Muscle of leg (tissue), 11 donors: ENCODE results near the gene CEP112. TPM values are rescaled to one million over a fixed set of nuclear protein-coding genes. Genes with fewer than 3 reads are reported as not detected.

Experiments
- DNase-seq: peaks from one replicate; pipeline ENCODE4 v3.0.0; 2013
- H3K27ac ChIP-seq: one replicate; pipeline ENCODE4 v1.5.1; 2013; ENCODE audit warnings: mild to moderate bottlenecking, low read length, control low read depth
- H3K27me3 ChIP-seq: one replicate; pipeline ENCODE4 v1.6.1; 2013; ENCODE audit warnings: low read length; ENCODE audit not compliant: control insufficient read depth, insufficient read depth
- H3K36me3 ChIP-seq: one replicate; pipeline ENCODE4 v1.6.1; 2013; ENCODE audit warnings: low read length; ENCODE audit not compliant: control insufficient read depth, insufficient read depth
- H3K4me1 ChIP-seq: one replicate; pipeline ENCODE4 v1.6.1; 2013; ENCODE audit warnings: low read length; ENCODE audit not compliant: control insufficient read depth, insufficient read depth
- H3K4me3 ChIP-seq: one replicate; pipeline ENCODE4 v1.5.1; 2013; ENCODE audit warnings: low read length, control low read depth
- H3K9me3 ChIP-seq: replicated peaks from 2 replicates; pipeline ENCODE4 v1.6.1; 2013; ENCODE audit warnings: low read depth, low read length; ENCODE audit not compliant: control insufficient read depth
- WGBS: methylation state at CpG from one replicate; pipeline ENCODE4 v1.1.5; 2013; ENCODE audit warnings: missing lambda C conversion rate; ENCODE audit not compliant: insufficient coverage; 5-methylcytosine and 5-hydroxymethylcytosine counted together
- polyA plus RNA-seq, 8 donors: library from polyadenylated mRNA; unstranded; fragments of 120-200 nt; gene quantifications; one replicate each; pipeline versions ENCODE4 v1.2.1 to v1.2.3, GENCODE V29; 2013; ENCODE audit warnings: inconsistent platforms in 1 of 8, low replicate concordance in 1 of 8; ENCODE audit not compliant: insufficient read length in 8 of 8, insufficient read depth in 1 of 8
- total RNA-seq: library from RNA; stranded (reverse); fragments of 120-200 nt; gene quantifications from one replicate; pipeline ENCODE4 v1.2.4, GENCODE V29; 2013

The CEP112 gene
- total and polyA plus RNA-seq, 9 donors, result 11.4 to 19.0 (median 14.8) TPM

- no peaks in the 10 kb centered on the region for H3K4me1 ChIP-seq
- no peak for DNase-seq
- H3K27me3 ChIP-seq, result no peaks in the 10 kb centered on the region
- H3K27ac ChIP-seq, result no peak overlapping the region
- H3K36me3 ChIP-seq, result no peaks in the 10 kb centered on the region
- H3K9me3 ChIP-seq, result no peaks in the 10 kb centered on the region
- no peak overlapping the region for H3K4me3 ChIP-seq
- 95% methylated on average over 3 of the region's 9 CpGs for WGBS
Measured at GRCh38 chr17:66211047-66211810, 19.3 kb upstream of the CEP112 start.

GRCh38 chr17:66210208-66210574 lies 18.3 kb upstream of the CEP112 start:
- DNase-seq, result no peak
- WGBS, result 94% methylated on average over 2 of the region's 2 CpGs
- H3K27me3 ChIP-seq, result no peaks in the 10 kb centered on the region
- no peaks in the 10 kb centered on the region for H3K4me1 ChIP-seq
- H3K36me3 ChIP-seq, result no peaks in the 10 kb centered on the region
- no peaks in the 10 kb centered on the region for H3K9me3 ChIP-seq
- H3K27ac ChIP-seq, result no peak overlapping the region
- no peak overlapping the region for H3K4me3 ChIP-seq

- Histone ChIP-seq H3K4me3 (no peak overlapping the region), H3K4me1 (no peaks in the 10 kb centered on the region), H3K9me3 (no peaks in the 10 kb centered on the region), H3K27me3 (no peaks in the 10 kb centered on the region), H3K27ac (no peak overlapping the region), H3K36me3 (no peaks in the 10 kb centered on the region)
- DNase-seq, result no peak
Measured at GRCh38 chr17:66207936-66208335, 16.0 kb upstream of the CEP112 start.

GRCh38 chr17:66203274-66204015 lies 11.5 kb upstream of the CEP112 start:
- Histone ChIP-seq H3K27ac (no peak overlapping the region), H3K36me3 (no peaks in the 10 kb centered on the region), H3K9me3 (no peaks in the 10 kb centered on the region), H3K4me3 (no peak overlapping the region), H3K4me1 (no peaks in the 10 kb centered on the region), H3K27me3 (no peaks in the 10 kb centered on the region)
- no peak for DNase-seq
- WGBS, result 57% methylated on average over 2 of the region's 8 CpGs

- Histone ChIP-seq H3K4me1 (no peaks in the 10 kb centered on the region), H3K27me3 (no peaks in the 10 kb centered on the region), H3K9me3 (no peaks in the 10 kb centered on the region), H3K36me3 (no peaks in the 10 kb centered on the region), H3K4me3 (no peak overlapping the region), H3K27ac (no peak overlapping the region)
- peak; percentile 73 for DNase-seq
- 3% methylated on average over 3 of the region's 3 CpGs for WGBS
Measured at GRCh38 chr17:66200685-66201092, 8.8 kb upstream of the CEP112 start.

GRCh38 chr17:66198242-66198641 lies 6.3 kb upstream of the CEP112 start:
- no peak overlapping the region for H3K4me3 ChIP-seq
- H3K36me3 ChIP-seq, result no peaks in the 10 kb centered on the region
- no peaks in the 10 kb centered on the region for H3K9me3 ChIP-seq
- no peaks in the 10 kb centered on the region for H3K27me3 ChIP-seq
- no peaks in the 10 kb centered on the region for H3K4me1 ChIP-seq
- no peak overlapping the region for H3K27ac ChIP-seq
- DNase-seq, result no peak
- 95% methylated on average over 7 of the region's 8 CpGs for WGBS

- DNase-seq, result no peak
- H3K36me3 ChIP-seq, result no peaks in the 10 kb centered on the region
- no peaks in the 10 kb centered on the region for H3K27me3 ChIP-seq
- H3K4me1 ChIP-seq, result peaks cover 12% of the 10 kb centered on the region
- no peaks in the 10 kb centered on the region for H3K9me3 ChIP-seq
- WGBS, result 0% methylated on average over 6 of the region's 10 CpGs
- H3K4me3 ChIP-seq, result peak overlapping the region; percentile 82
- peak overlapping the region; percentile 65 for H3K27ac ChIP-seq
Measured at GRCh38 chr17:66192378-66192687, 400 bp upstream of the CEP112 start.

GRCh38 chr17:66190738-66191592 lies 968 bp downstream of the CEP112 start:
- Histone ChIP-seq H3K36me3 (no peaks in the 10 kb centered on the region), H3K27me3 (no peaks in the 10 kb centered on the region), H3K9me3 (no peaks in the 10 kb centered on the region), H3K4me3 (peak overlapping the region; percentile 82), H3K27ac (peak overlapping the region; percentile 92), H3K4me1 (peaks cover 12% of the 10 kb centered on the region)
- DNase-seq, result peak; percentile 76
- WGBS, result 7% methylated on average over 12 of the region's 16 CpGs

- H3K27ac ChIP-seq, result no peak overlapping the region
- H3K36me3 ChIP-seq, result no peaks in the 10 kb centered on the region
- H3K27me3 ChIP-seq, result no peaks in the 10 kb centered on the region
- WGBS, result 93% methylated on average over 2 of the region's 2 CpGs
- H3K4me3 ChIP-seq, result no peak overlapping the region
- no peaks in the 10 kb centered on the region for H3K9me3 ChIP-seq
- H3K4me1 ChIP-seq, result peaks cover 12% of the 10 kb centered on the region
- no peak for DNase-seq
Measured at GRCh38 chr17:66187718-66188117, 4.2 kb downstream of the CEP112 start.

- DNase-seq, result no peak
- 98% methylated on average over 4 of the region's 4 CpGs for WGBS
- H3K27ac ChIP-seq, result no peak overlapping the region
- no peak overlapping the region for H3K4me3 ChIP-seq
- peaks cover 9% of the 10 kb centered on the region for H3K36me3 ChIP-seq
- H3K4me1 ChIP-seq, result peaks cover 4% of the 10 kb centered on the region
- H3K27me3 ChIP-seq, result no peaks in the 10 kb centered on the region
- H3K9me3 ChIP-seq, result no peaks in the 10 kb centered on the region
Measured at GRCh38 chr17:66185862-66186261, 6.1 kb downstream of the CEP112 start.
